H9 (cell line): ENCODE measurements around the gene SHMT1. TPM values are rescaled to one million over a fixed set of nuclear protein-coding genes. Genes with fewer than 3 reads are reported as not detected.

ENCODE experiments used
- DNase-seq: peaks from one replicate; pipeline ENCODE4 v3.0.0-alpha.2; 2017
- H2AFZ ChIP-seq: one replicate; pipeline ENCODE4 v1.6.1; 2013; ENCODE audit warnings: mild to moderate bottlenecking, low read length, control low read depth, moderate library complexity
- H2AK5ac ChIP-seq: 2 replicates; pipeline ENCODE4 v1.6.1; 2013; ENCODE audit warnings: low read length, control low read depth, mixed read lengths; ENCODE audit not compliant: insufficient read length
- H2BK120ac ChIP-seq: one replicate; pipeline ENCODE4 v1.6.1; 2013; ENCODE audit warnings: low read depth, mild to moderate bottlenecking, low read length, control low read depth, inconsistent platforms; ENCODE audit not compliant: poor library complexity, severe bottlenecking
- H2BK12ac ChIP-seq: 2 replicates; pipeline ENCODE4 v1.6.1; 2013; ENCODE audit warnings: low read length, control low read depth, mixed read lengths, low read depth; ENCODE audit not compliant: insufficient read length
- H2BK15ac ChIP-seq: 2 replicates; pipeline ENCODE4 v1.6.1; 2013; ENCODE audit warnings: low read depth, low read length, control low read depth
- H2BK20ac ChIP-seq: one replicate; pipeline ENCODE4 v1.6.1; 2013; ENCODE audit warnings: low read depth, mild to moderate bottlenecking, low read length, control low read depth, inconsistent platforms; ENCODE audit not compliant: poor library complexity, severe bottlenecking
- H2BK5ac ChIP-seq: 2 replicates; pipeline ENCODE4 v1.6.1; 2013; ENCODE audit warnings: low read length, control low read depth, mixed read lengths; ENCODE audit not compliant: insufficient read length
- H3K14ac ChIP-seq: 2 replicates; pipeline ENCODE4 v1.6.1; 2013; ENCODE audit warnings: low read length, control low read depth; ENCODE audit not compliant: insufficient read depth
- H3K18ac ChIP-seq: 2 replicates; pipeline ENCODE4 v1.6.1; 2013; ENCODE audit warnings: low read depth, mild to moderate bottlenecking, mixed read lengths, low read length, control low read depth; ENCODE audit not compliant: insufficient read length
- H3K23ac ChIP-seq: 2 replicates; pipeline ENCODE4 v1.6.1; 2013; ENCODE audit warnings: low read length, control low read depth, mixed read lengths, low read depth; ENCODE audit not compliant: insufficient read length
- H3K23me2 ChIP-seq: 2 replicates; pipeline ENCODE4 v1.6.1; 2013; ENCODE audit warnings: low read depth, mild to moderate bottlenecking, mixed read lengths, low read length, control low read depth; ENCODE audit not compliant: insufficient read length, poor library complexity, severe bottlenecking
- H3K27ac ChIP-seq: 2 replicates; pipeline ENCODE4 v1.5.1; 2013; ENCODE audit warnings: low read length, control low read depth, mixed read lengths, low read depth; ENCODE audit not compliant: insufficient read length
- H3K27me3 ChIP-seq: 2 replicates; pipeline ENCODE4 v1.6.1; 2013; ENCODE audit warnings: low read length, control low read depth, inconsistent platforms; ENCODE audit not compliant: insufficient read depth
- H3K4ac ChIP-seq: 2 replicates; pipeline ENCODE4 v1.6.1; 2013; ENCODE audit warnings: low read depth, mild to moderate bottlenecking, control low read depth, inconsistent platforms, low read length, moderate library complexity
- H3K4me1 ChIP-seq: 2 replicates; pipeline ENCODE4 v1.6.1; 2013; ENCODE audit warnings: low read length, control low read depth, inconsistent platforms; ENCODE audit not compliant: insufficient read depth
- H3K4me2 ChIP-seq: 2 replicates; pipeline ENCODE4 v1.6.1; 2013; ENCODE audit warnings: low read length, control low read depth, mixed read lengths; ENCODE audit not compliant: insufficient read length, insufficient read depth
- H3K56ac ChIP-seq: 2 replicates; pipeline ENCODE4 v1.6.1; 2013; ENCODE audit warnings: low read depth, mild to moderate bottlenecking, mixed read lengths, low read length, control low read depth; ENCODE audit not compliant: insufficient read length
- H3K79me1 ChIP-seq: 2 replicates; pipeline ENCODE4 v1.6.1; 2013; ENCODE audit warnings: low read depth, mild to moderate bottlenecking, moderate library complexity, low read length, control low read depth, inconsistent platforms; ENCODE audit not compliant: insufficient read depth, poor library complexity, severe bottlenecking
- H3K79me2 ChIP-seq: 2 replicates; pipeline ENCODE4 v1.6.1; 2013; ENCODE audit warnings: low read length, control low read depth, inconsistent platforms; ENCODE audit not compliant: insufficient read depth
- H3K9ac ChIP-seq: 2 replicates; pipeline ENCODE4 v1.6.1; 2013; ENCODE audit warnings: low read length, control low read depth, mixed read lengths; ENCODE audit not compliant: insufficient read length; ENCODE audit errors: extremely low read depth
- H3K9me3 ChIP-seq: one replicate; pipeline ENCODE4 v1.6.1; 2013; ENCODE audit warnings: low read depth, low read length, inconsistent platforms; ENCODE audit not compliant: control insufficient read depth
- H3T11ph ChIP-seq: one replicate; pipeline ENCODE4 v1.6.1; 2013; ENCODE audit warnings: mild to moderate bottlenecking, low read length, control low read depth, inconsistent platforms
- H4K20me1 ChIP-seq: one replicate; pipeline ENCODE4 v1.6.1; 2013; ENCODE audit not compliant: control insufficient read depth, insufficient read length, insufficient read depth
- H4K5ac ChIP-seq: 2 replicates; pipeline ENCODE4 v1.6.1; 2013; ENCODE audit warnings: low read depth, mild to moderate bottlenecking, mixed read lengths, low read length, control low read depth; ENCODE audit not compliant: insufficient read length
- H4K8ac ChIP-seq: replicated peaks from 2 replicates; pipeline ENCODE4 v1.6.1; 2013; ENCODE audit warnings: low read length, control low read depth, mixed read lengths, low read depth; ENCODE audit not compliant: insufficient read length
- H4K91ac ChIP-seq: 2 replicates; pipeline ENCODE4 v1.6.1; 2013; ENCODE audit warnings: low read depth, mild to moderate bottlenecking, moderate library complexity, mixed read lengths, low read length, control low read depth; ENCODE audit not compliant: insufficient read length
- H3K27ac Mint-ChIP-seq, 3 experiments: 2 replicates in 2 of 3; 3 replicates in 1 of 3; pipeline ENCODE4 v1.8.0; 2020 to 2021; ENCODE audit warnings: mixed read lengths in 3 of 3, mild to moderate bottlenecking in 1 of 3, moderate library complexity in 1 of 3
- H3K27me3 Mint-ChIP-seq: 2 replicates; pipeline ENCODE4 v1.8.0; 2021; ENCODE audit warnings: low read depth, mild to moderate bottlenecking, moderate library complexity, mixed read lengths
- H3K36me3 Mint-ChIP-seq, 3 experiments: 2 replicates in 2 of 3; 3 replicates in 1 of 3; pipeline ENCODE4 v1.8.0; 2020 to 2021; ENCODE audit warnings: low read depth in 3 of 3, mixed read lengths in 3 of 3; ENCODE audit not compliant: insufficient read depth in 1 of 3
- H3K4me1 Mint-ChIP-seq, 2 experiments: 2 replicates each; pipeline ENCODE4 v1.8.0; 2020; ENCODE audit warnings: mixed read lengths in 2 of 2
- H3K4me3 Mint-ChIP-seq, 2 experiments: 2 replicates in 1 of 2; 3 replicates in 1 of 2; pipeline ENCODE4 v1.8.0; 2020 to 2021; ENCODE audit warnings: mild to moderate bottlenecking in 2 of 2, mixed read lengths in 2 of 2, moderate library complexity in 1 of 2
- H3K9me3 Mint-ChIP-seq, 2 experiments: 2 replicates in 1 of 2; 3 replicates in 1 of 2; pipeline ENCODE4 v1.8.0; 2020; ENCODE audit warnings: mild to moderate bottlenecking in 2 of 2, mixed read lengths in 2 of 2, moderate library complexity in 1 of 2
- WGBS: extraction: QIAGEN DNeasy Blood & Tissue Kit; methylation state at CpG from one replicate; pipeline ENCODE4 v1.1.7; 2013; ENCODE audit warnings: missing lambda C conversion rate, low lambda C conversion rate, mixed read lengths; ENCODE audit not compliant: insufficient read length; ENCODE audit errors: extremely low coverage; 5-methylcytosine and 5-hydroxymethylcytosine counted together
- total RNA-seq: library from RNA; stranded (reverse); gene quantifications from 2 replicates; pipeline ENCODE4 v1.2.1, GENCODE V29; 2021
- TF ChIP-seq, protein P1 (sequence below): fragments of 200-600 bp; sonication (generic); conservative IDR thresholded peaks from 3 replicates; pipeline ENCODE4 v1.8.0; 2021; ENCODE audit warnings: antibody characterized with exemption, mild to moderate bottlenecking

SHMT1 gene
- total RNA-seq, 1 experiment from 2014 or later = 42.8 TPM

DNA sequence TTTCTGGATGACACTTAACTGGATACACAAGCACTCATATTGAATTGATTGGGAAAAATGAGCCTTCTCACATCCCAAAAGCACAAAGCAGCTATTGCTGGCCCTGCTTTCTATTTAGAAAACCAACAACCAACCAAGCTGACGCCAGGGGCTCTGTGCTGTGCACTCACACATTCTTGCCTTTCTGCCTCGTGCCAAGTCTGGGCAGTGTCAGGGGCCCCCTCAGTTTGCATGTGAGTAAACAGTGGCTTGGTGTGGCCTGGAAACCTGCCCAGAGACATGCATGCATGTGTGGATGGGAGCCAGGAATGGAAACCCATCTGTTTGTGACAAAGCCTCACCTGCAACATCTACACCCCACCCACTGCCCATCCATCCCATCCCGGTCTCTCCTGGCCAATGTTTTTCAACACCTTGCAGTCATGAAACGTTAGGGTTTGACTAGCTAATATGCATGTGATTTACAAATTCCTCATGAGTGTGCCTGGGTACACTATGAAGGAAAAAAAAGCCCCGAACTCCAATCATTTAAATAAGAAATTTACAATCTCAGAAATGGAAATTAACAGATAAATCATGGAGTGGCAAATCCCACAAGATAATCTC lies 82.5 kb downstream of the SHMT1 start:
- Mint-ChIP-seq H3K4me1 (no peaks in the 10 kb centered on the region), H3K9me3 (no peaks in the 10 kb centered on the region), H3K27me3 (no peaks in the 10 kb centered on the region), H3K27ac (no peak overlapping the region), H3K36me3 (peaks cover 49 to 87% (median 86%) of the 10 kb centered on the region in 3 experiments; a peak in 6 of 7 replicates), H3K4me3 (no peak overlapping the region)
- Histone ChIP-seq H4K5ac (no peak overlapping the region), H3K56ac (no peak overlapping the region), H3K18ac (no peak overlapping the region), H4K91ac (no peak overlapping the region), H3K9me3 (no peaks in the 10 kb centered on the region), H3K9ac (no peak overlapping the region), H3K23me2 (no peaks in the 10 kb centered on the region), H3K79me1 (no peaks in the 10 kb centered on the region), H3K4me2 (no peak overlapping the region), H3K4me1 (no peaks in the 10 kb centered on the region), H4K20me1 (no peaks in the 10 kb centered on the region), H2BK5ac (no peak overlapping the region), H2AK5ac (no peak overlapping the region), H3K27me3 (no peaks in the 10 kb centered on the region), H3K23ac (no peak overlapping the region), H3K4ac (no peak overlapping the region), H2BK20ac (no peak overlapping the region), H2BK15ac (no peak overlapping the region), H3K79me2 (no peaks in the 10 kb centered on the region), H2BK12ac (no peak overlapping the region), H2AFZ (no peak overlapping the region), H3K27ac (no peak overlapping the region), H4K8ac (no peak overlapping the region), H2BK120ac (no peak overlapping the region), H3T11ph (no peak overlapping the region), H3K14ac (no peak overlapping the region)
- no CpG with 5 or more reads among the region's 5 CpGs for WGBS
- DNase-seq = no peak
- TF ChIP-seq, protein P1, sequence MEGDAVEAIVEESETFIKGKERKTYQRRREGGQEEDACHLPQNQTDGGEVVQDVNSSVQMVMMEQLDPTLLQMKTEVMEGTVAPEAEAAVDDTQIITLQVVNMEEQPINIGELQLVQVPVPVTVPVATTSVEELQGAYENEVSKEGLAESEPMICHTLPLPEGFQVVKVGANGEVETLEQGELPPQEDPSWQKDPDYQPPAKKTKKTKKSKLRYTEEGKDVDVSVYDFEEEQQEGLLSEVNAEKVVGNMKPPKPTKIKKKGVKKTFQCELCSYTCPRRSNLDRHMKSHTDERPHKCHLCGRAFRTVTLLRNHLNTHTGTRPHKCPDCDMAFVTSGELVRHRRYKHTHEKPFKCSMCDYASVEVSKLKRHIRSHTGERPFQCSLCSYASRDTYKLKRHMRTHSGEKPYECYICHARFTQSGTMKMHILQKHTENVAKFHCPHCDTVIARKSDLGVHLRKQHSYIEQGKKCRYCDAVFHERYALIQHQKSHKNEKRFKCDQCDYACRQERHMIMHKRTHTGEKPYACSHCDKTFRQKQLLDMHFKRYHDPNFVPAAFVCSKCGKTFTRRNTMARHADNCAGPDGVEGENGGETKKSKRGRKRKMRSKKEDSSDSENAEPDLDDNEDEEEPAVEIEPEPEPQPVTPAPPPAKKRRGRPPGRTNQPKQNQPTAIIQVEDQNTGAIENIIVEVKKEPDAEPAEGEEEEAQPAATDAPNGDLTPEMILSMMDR = no peak
